Subcutaneous adipose tissue (tissue), 4 donors: ENCODE measurements around the gene MEGF9. TPM values are rescaled to one million over a fixed set of nuclear protein-coding genes. Genes with fewer than 3 reads are reported as not detected.

Source experiments
- CTCF ChIP-seq: fragments of 450-650 bp; IDR thresholded peaks from one replicate; pipeline ENCODE4 v1.5.1; 2016; ENCODE audit warnings: low read depth, mild to moderate bottlenecking, control low read depth, antibody characterized with exemption, moderate library complexity
- total RNA-seq, 4 donors: library from RNA; depleted of rRNA; stranded (reverse); fragments of >200 nt; gene quantifications; one replicate each; pipeline ENCODE4 v1.1.0, GENCODE V29; 2016

The MEGF9 gene
- total RNA-seq: 10 to 100 TPM; 33.7 to 55.1 (median 41.8) TPM

- TF ChIP-seq CTCF: no peak
These were observed at the start of gene MEGF9 for GRCh38 chr9:120714088-120714845. MEGF9 (minus strand) TSS chr9:120714470; CDS start chr9:120714358, 112 bp downstream.

- no peak for TF ChIP-seq CTCF
These were observed 46.7 kb upstream of the MEGF9 start for GRCh38 chr9:120761006-120761405.

GRCh38 chr9:120759755-120760400 is 45.6 kb upstream of the MEGF9 start:
- TF ChIP-seq CTCF: no peak

GRCh38 chr9:120758544-120758943 is 44.3 kb upstream of the MEGF9 start:
- no peak for TF ChIP-seq CTCF

GRCh38 chr9:120757026-120757913 is 43.0 kb upstream of the MEGF9 start:
- TF ChIP-seq CTCF: no peak

- no peak for TF ChIP-seq CTCF
These were observed 42.3 kb upstream of the MEGF9 start for GRCh38 chr9:120756531-120756930.
